Calu3 (cell line): ENCODE data around the gene RAB37. TPM values are rescaled to one million over a fixed set of nuclear protein-coding genes. Genes with fewer than 3 reads are reported as not detected.

Experiments used
- BruUV-seq: library from RNA; stranded (reverse); fragments of 400-500 nt; replicated peaks from 2 replicates; lab custom pipeline; 2021; lab: Mats Ljungman, UMichigan
- CTCF ChIA-PET: fragments of 300-600 bp; sonication (Branson Sonifier 250); formaldehyde crosslinking; loops from one replicate; lab custom pipeline; 2022; ENCODE audit warnings: antibody characterized with exemption; lab: Charles Lee
- DNase-seq: peaks from one replicate; pipeline ENCODE4 v3.0.0; 2022
- H3K27ac Mint-ChIP-seq: one replicate; pipeline ENCODE4 v1.8.0; 2022; ENCODE audit warnings: mixed read lengths; ENCODE audit not compliant: unreplicated experiment
- H3K27me3 Mint-ChIP-seq: one replicate; pipeline ENCODE4 v1.8.0; 2022; ENCODE audit warnings: mixed read lengths; ENCODE audit not compliant: unreplicated experiment
- H3K36me3 Mint-ChIP-seq: one replicate; pipeline ENCODE4 v1.8.0; 2022; ENCODE audit warnings: mild to moderate bottlenecking, moderate library complexity, mixed read lengths; ENCODE audit not compliant: insufficient read depth, unreplicated experiment
- H3K4me1 Mint-ChIP-seq: one replicate; pipeline ENCODE4 v1.8.0; 2022; ENCODE audit warnings: mild to moderate bottlenecking, low read depth, mixed read lengths; ENCODE audit not compliant: unreplicated experiment
- H3K4me3 Mint-ChIP-seq: one replicate; pipeline ENCODE4 v1.8.0; 2022; ENCODE audit warnings: mild to moderate bottlenecking, low read depth, moderate library complexity, mixed read lengths; ENCODE audit not compliant: unreplicated experiment
- H3K9me3 Mint-ChIP-seq: one replicate; pipeline ENCODE4 v1.8.0; 2022; ENCODE audit warnings: low read depth, mixed read lengths; ENCODE audit not compliant: unreplicated experiment
- intact Hi-C: fragments of 100-400 bp; cut with micrococcal nuclease; formaldehyde crosslinking; loops from one replicate; pipeline ENCODE4 v1.10.0; 2022; ENCODE audit not compliant: unreplicated experiment
- total RNA-seq: library from RNA; stranded (reverse); gene quantifications from 2 replicates; pipeline ENCODE4 v1.2.3, GENCODE V29; 2022
- TF ChIP-seq, protein P1 (sequence below): fragments of 200-600 bp; IDR thresholded peaks from one replicate; pipeline ENCODE4 v1.8.0; 2022; ENCODE audit warnings: antibody characterized with exemption; ENCODE audit not compliant: unreplicated experiment

Gene RAB37
- total RNA-seq, 1 experiment from 2014 or later, result 0.21 TPM

DNA sequence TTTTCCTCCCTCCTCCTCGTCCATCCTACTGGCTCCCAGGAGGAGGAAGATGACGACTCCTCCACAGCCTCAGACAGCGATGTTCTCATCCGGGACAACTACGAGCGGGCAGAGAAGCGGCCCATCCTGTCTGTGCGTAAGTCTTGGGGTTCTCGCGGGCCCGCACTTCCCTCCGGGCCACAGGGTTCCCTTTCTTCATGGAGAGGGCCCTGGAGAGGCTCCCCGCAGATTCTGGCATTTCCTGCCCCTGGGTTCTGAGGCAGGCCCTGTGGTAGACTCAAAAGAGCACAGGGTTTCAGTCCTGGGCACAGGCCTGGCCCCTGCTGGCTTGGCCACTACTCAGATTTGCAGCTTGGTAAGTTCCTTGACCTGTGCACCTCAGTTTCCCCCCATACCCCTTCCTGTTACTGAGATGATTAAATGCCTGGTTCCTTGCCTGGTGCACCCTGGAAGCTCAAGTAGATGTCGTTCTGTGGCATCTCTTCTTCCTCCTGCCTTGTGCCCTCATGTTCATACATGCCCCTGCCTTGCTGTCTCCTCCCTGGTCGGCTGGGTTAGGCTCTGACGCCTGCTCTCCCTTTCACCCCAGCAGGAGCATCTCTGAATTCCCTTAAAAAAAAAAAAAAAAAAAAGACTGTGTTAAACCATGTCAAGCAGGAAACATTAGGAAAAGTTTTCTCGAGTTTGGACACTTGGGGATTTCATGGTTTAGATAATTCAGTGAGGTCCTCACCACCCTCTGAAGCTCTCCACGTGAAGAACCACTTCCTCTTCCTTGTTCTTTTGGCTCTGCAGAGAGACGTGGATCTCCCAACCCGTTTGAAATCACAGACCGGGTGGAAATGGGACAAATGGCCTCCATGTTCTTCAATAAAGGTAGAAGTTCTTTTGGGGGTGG, 53.4 kb downstream of the RAB37 start:
- TF ChIP-seq, protein P1, sequence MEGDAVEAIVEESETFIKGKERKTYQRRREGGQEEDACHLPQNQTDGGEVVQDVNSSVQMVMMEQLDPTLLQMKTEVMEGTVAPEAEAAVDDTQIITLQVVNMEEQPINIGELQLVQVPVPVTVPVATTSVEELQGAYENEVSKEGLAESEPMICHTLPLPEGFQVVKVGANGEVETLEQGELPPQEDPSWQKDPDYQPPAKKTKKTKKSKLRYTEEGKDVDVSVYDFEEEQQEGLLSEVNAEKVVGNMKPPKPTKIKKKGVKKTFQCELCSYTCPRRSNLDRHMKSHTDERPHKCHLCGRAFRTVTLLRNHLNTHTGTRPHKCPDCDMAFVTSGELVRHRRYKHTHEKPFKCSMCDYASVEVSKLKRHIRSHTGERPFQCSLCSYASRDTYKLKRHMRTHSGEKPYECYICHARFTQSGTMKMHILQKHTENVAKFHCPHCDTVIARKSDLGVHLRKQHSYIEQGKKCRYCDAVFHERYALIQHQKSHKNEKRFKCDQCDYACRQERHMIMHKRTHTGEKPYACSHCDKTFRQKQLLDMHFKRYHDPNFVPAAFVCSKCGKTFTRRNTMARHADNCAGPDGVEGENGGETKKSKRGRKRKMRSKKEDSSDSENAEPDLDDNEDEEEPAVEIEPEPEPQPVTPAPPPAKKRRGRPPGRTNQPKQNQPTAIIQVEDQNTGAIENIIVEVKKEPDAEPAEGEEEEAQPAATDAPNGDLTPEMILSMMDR, result no peak
- intact Hi-C loops, result loop anchor here (2.0 kb wide), 1 partner anchor 74 kb away; no protein-coding TSS in a partner anchor
- CTCF ChIA-PET, result interaction anchor here (0.6 to 1.7 kb wide), 6 partner anchors 9 to 306 kb away, joined by 3 to 7 read pairs (median 4); partner anchors contain the start of gene NAT9
- Mint-ChIP-seq H3K4me1 (no peaks in the 10 kb centered on the region), H3K27me3 (no peaks in the 10 kb centered on the region), H3K9me3 (no peaks in the 10 kb centered on the region), H3K4me3 (no peak overlapping the region), H3K36me3 (peaks cover 4% of the 10 kb centered on the region), H3K27ac (no peak overlapping the region)
- no TSS peak for BruUV-seq
- DNase-seq, result no peak

GRCh38 chr17:74792586-74793105, 55.6 kb downstream of the RAB37 start:
- Mint-ChIP-seq H3K9me3 (no peaks in the 10 kb centered on the region), H3K4me1 (no peaks in the 10 kb centered on the region), H3K4me3 (no peak overlapping the region), H3K27ac (no peak overlapping the region), H3K27me3 (no peaks in the 10 kb centered on the region), H3K36me3 (peaks cover 4% of the 10 kb centered on the region)
- no peak for DNase-seq
- no TSS peak for BruUV-seq
- TF ChIP-seq, protein P1, result no peak
- intact Hi-C loops, result no loop called here
- CTCF ChIA-PET, result interaction anchor here (0.7 kb wide), 1 partner anchor 33 kb away, joined by 3 read pairs; no protein-coding TSS in a partner anchor

DNA sequence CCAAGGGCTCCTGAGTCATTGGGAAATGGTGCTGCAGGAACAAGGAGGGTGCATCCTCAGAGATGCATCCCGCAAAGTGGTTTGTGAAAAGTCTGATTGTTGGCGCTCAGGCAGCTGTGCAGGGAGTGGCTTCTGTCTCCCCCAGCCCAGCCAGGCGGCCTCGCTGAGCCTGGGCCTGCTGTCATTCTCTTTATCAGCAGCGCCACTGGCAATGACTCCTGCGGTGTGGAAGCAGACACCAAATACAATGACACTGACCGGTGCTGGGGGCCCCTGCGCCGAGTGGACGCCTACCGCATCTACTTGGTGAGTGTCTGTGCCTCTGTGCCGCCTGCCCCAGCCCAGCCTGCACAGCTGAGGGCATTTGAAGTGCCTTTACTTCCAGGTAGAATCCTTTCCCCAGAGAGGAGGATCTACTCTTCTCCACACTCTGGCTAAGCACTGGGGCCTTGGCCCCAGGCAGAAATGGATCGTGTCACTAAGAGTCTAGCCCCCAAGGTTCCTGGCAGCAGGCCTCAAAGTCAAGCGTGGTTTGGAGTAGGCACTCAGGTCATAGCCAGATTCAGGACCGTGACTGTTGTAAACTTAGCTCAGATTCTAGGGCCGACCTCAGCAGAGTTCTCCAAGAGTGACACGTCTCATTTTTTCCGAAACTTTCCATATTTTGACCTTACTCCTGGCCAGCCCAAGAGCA, 58.4 kb downstream of the RAB37 start:
- CTCF ChIA-PET, result no interaction called here
- intact Hi-C loops, result no loop called here
- H3K36me3 Mint-ChIP-seq, result peaks cover 4% of the 10 kb centered on the region

GRCh38 chr17:74796211-74796610, 59.2 kb downstream of the RAB37 start:
- no peak for DNase-seq
- no TSS peak for BruUV-seq
- H3K36me3 Mint-ChIP-seq, result peaks cover 4% of the 10 kb centered on the region
- H3K4me1 Mint-ChIP-seq, result no peaks in the 10 kb centered on the region
- intact Hi-C loops, result no loop called here
- CTCF ChIA-PET, result no interaction called here
- TF ChIP-seq, protein P1, result no peak
- no peak overlapping the region for H3K4me3 Mint-ChIP-seq
- no peak overlapping the region for H3K27ac Mint-ChIP-seq
- H3K9me3 Mint-ChIP-seq, result no peaks in the 10 kb centered on the region
- no peaks in the 10 kb centered on the region for H3K27me3 Mint-ChIP-seq

More for the DNA sequence above, 58.4 kb downstream of the RAB37 start:
- TF ChIP-seq, protein P1, result no peak
- no TSS peak for BruUV-seq
- no peaks in the 10 kb centered on the region for H3K9me3 Mint-ChIP-seq
- H3K27ac Mint-ChIP-seq, result no peak overlapping the region
- no peak overlapping the region for H3K4me3 Mint-ChIP-seq
- H3K27me3 Mint-ChIP-seq, result no peaks in the 10 kb centered on the region
- DNase-seq, result no peak
- H3K4me1 Mint-ChIP-seq, result no peaks in the 10 kb centered on the region
